Measurements from ENCODE around the gene SPATA13. TPM values are rescaled to one million over a fixed set of nuclear protein-coding genes. Genes with fewer than 3 reads are reported as not detected.
"Not testable (repeated sequence)": the region's sequence is repeated elsewhere in the genome, so short reads cannot be mapped to it uniquely, and the experiment has no call there.

The SPATA13 gene
- total RNA-seq, 2 experiments from 2014 or later = 68.4 to 72.6 TPM

- no peaks in the 10 kb centered on the region for H3K36me3 Mint-ChIP-seq (ENCODE audit: low read depth)
- CTCF ChIA-PET = no interaction called here
- no peak overlapping the region for H3K4me3 Mint-ChIP-seq
- DNase-seq = no peak
- H3K27me3 Mint-ChIP-seq = peaks cover 13% of the 10 kb centered on the region
- H3K9me3 Mint-ChIP-seq = no peaks in the 10 kb centered on the region
- POLR2A ChIA-PET = no interaction called here
- no peaks in the 10 kb centered on the region for H3K4me1 Mint-ChIP-seq
- no peak overlapping the region for H3K27ac Mint-ChIP-seq
These were observed 180.1 kb downstream of the SPATA13 start for GRCh38 chr13:24340608-24340955.

- H3K27me3 Mint-ChIP-seq = peaks cover 16% of the 10 kb centered on the region
- H3K27ac Mint-ChIP-seq = no peak overlapping the region
- CTCF ChIA-PET = no interaction called here
- H3K4me1 Mint-ChIP-seq = no peaks in the 10 kb centered on the region
- POLR2A ChIA-PET = no interaction called here
- H3K9me3 Mint-ChIP-seq = no peaks in the 10 kb centered on the region
- H3K4me3 Mint-ChIP-seq = no peak overlapping the region
- no peaks in the 10 kb centered on the region for H3K36me3 Mint-ChIP-seq (ENCODE audit: low read depth)
- no peak for DNase-seq
These were observed 180.9 kb downstream of the SPATA13 start for GRCh38 chr13:24341439-24341838.

DNA sequence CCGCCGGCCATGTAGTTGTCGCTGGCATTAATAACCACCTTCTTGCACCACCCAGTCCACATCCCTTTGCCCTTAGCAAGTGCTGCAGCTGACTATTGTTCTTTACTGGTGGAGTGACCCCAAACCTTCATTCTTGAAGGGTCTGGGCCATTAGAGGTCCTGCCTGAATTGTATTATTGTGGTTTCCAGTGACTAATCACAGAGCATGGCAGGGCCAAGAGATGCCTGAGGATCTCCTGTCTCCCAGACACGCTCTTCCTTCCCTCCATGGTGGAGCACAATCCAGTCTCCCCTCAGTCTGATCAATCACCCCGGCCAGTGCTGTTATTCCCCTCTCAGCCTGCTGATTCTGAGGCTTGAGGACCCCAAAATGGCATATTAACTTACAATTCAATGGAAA lies 187.9 kb downstream of the SPATA13 start:
- Mint-ChIP-seq H3K27ac (no peak overlapping the region), H3K27me3 (peaks cover 15% of the 10 kb centered on the region), H3K4me1 (no peaks in the 10 kb centered on the region), H3K4me3 (no peak overlapping the region), H3K36me3 (ENCODE audit: low read depth) (no peaks in the 10 kb centered on the region), H3K9me3 (no peaks in the 10 kb centered on the region)
- ChIA-PET CTCF (no interaction called here), POLR2A (no interaction called here)
- no peak for DNase-seq

DNA sequence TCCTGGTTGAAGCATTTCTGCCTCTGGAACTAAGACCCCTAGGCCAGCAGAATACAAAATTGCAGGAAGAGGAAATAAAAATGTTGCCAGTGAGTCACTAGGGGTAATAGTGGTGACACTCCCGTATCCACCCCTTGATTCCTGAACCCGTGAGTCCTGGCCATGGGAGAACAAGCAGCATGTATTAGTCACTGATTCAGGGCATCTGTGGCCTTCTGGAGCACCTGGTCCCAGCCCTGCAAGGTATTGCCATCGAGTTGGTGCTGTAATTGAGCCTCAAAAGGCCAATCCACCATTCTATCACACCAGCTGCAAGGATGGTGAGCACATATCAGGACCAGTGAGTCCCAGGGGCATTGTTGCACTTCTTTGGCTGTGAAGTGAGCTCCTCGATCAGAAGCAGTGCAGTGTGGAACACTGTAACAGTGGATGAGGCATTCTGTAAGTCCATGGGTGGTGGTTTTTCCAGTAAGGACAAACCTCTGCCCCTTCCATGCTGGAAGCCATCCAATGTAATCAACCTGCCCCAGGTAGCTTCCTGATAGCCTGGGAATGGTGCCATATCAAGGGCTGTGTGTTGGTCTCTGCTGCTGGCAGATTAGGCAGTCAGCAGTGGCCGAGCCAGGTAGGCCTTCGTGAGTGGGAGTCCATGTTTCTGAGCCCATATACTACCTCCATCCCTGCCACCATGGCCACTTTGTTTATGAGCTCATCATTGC lies 188.4 kb downstream of the SPATA13 start:
- ChIA-PET POLR2A (no interaction called here), CTCF (no interaction called here)
- no peaks in the 10 kb centered on the region for H3K9me3 Mint-ChIP-seq
- peaks cover 15% of the 10 kb centered on the region for H3K27me3 Mint-ChIP-seq
- H3K27ac Mint-ChIP-seq = no peak overlapping the region
- H3K4me1 Mint-ChIP-seq = no peaks in the 10 kb centered on the region
- DNase-seq = no peak
- no peak overlapping the region for H3K4me3 Mint-ChIP-seq
- no peaks in the 10 kb centered on the region for H3K36me3 Mint-ChIP-seq (ENCODE audit: low read depth)

DNA sequence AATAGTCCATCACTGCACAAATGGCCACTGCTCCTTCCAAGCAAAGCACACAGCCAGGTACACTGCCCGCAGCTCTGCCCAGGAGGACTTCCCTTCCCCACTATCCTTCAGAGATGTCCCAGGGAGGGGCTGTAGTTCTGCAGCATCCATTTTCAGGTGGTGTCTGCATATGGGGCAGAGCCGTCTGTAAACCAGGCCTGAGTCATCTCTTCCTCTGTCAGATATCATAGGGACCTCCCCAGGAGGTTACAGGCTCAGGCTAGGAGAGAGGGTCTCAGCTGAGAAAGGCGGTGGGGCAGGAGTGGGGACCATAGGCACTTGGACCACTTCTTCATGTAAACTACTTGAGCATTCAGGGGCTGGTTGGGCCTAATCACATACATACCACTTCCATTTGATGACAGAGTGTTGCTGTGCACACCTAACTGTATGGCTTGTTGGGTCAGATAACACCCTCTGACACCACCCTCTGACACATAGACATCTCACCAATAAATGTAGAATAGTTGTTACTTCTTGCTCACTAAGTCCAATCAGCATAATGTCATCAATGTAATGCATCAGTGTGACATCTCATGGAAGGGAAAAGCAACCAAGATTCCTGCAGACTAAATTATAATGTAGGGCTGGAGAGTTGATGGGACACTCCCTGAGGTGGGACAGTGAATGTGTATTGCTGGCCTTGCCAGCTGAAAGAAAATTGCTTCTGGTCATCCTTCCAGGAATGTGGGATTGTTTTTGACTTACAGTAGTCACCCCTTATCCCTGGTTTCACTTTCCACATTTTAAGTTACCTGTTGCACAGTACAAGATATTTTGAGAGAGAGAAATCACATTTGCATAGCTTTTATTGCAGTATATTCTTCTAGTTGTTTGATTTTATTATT lies 189.5 kb downstream of the SPATA13 start:
- H3K4me3 Mint-ChIP-seq; H3K27me3 Mint-ChIP-seq; POLR2A ChIA-PET; H3K27ac Mint-ChIP-seq; H3K36me3 Mint-ChIP-seq (ENCODE audit: low read depth); H3K9me3 Mint-ChIP-seq; H3K4me1 Mint-ChIP-seq; CTCF ChIA-PET; DNase-seq: not testable (repeated sequence)

GRCh38 chr13:24351423-24351822 lies 190.9 kb downstream of the SPATA13 start:
- H3K4me1 Mint-ChIP-seq = no peaks in the 10 kb centered on the region
- no peak for DNase-seq
- H3K27ac Mint-ChIP-seq = no peak overlapping the region
- H3K27me3 Mint-ChIP-seq = peaks cover 2% of the 10 kb centered on the region
- no peaks in the 10 kb centered on the region for H3K9me3 Mint-ChIP-seq
- ChIA-PET CTCF (no interaction called here), POLR2A (no interaction called here)
- no peak overlapping the region for H3K4me3 Mint-ChIP-seq
- H3K36me3 Mint-ChIP-seq (ENCODE audit: low read depth) = no peaks in the 10 kb centered on the region

DNA sequence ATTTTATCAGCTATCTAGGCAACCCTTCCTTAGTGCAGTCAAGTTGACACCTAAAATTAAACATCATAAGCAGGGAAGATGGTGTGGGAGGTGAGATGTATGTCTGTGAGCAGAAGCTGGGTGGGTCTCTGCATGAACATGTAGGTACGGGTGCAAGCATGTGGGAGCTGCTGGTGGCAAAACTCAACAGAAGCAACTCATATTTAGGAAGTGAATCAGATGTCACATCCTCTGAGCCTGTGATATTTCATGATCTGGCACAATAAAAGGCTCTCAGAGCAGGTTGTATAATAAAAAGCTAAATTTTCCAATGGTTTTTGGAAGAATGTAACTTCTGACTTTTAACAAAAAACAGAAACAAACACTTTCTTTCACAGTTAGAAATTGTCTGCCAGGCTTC lies 193.2 kb downstream of the SPATA13 start:
- POLR2A ChIA-PET = no interaction called here
- DNase-seq = no peak
- Mint-ChIP-seq H3K27ac (no peak overlapping the region), H3K4me3 (no peak overlapping the region), H3K36me3 (ENCODE audit: low read depth) (no peaks in the 10 kb centered on the region), H3K9me3 (no peaks in the 10 kb centered on the region), H3K4me1 (no peaks in the 10 kb centered on the region), H3K27me3 (no peaks in the 10 kb centered on the region)
- CTCF ChIA-PET = no interaction called here

GRCh38 chr13:24355103-24355502 lies 194.6 kb downstream of the SPATA13 start:
- Mint-ChIP-seq H3K27me3 (no peaks in the 10 kb centered on the region), H3K36me3 (ENCODE audit: low read depth) (no peaks in the 10 kb centered on the region), H3K9me3 (no peaks in the 10 kb centered on the region), H3K4me3 (no peak overlapping the region), H3K4me1 (no peaks in the 10 kb centered on the region), H3K27ac (no peak overlapping the region)
- no peak for DNase-seq
- ChIA-PET CTCF (no interaction called here), POLR2A (no interaction called here)

DNA sequence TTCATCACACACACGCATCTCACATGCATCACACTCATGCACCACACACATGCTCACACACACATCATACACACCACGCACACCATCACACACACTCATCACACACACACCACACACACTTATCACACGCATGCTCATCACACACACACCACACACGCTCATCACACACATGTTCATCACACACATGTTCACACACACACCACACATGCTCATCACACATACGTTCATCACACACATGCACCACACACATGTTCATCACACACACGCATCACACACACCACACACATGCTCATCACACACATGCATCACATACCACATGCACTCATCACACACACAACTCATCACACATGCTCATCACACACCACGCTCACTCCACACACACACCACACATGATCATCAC lies 195.8 kb downstream of the SPATA13 start:
- no peak overlapping the region for H3K4me3 Mint-ChIP-seq
- no peak for DNase-seq
- H3K27me3 Mint-ChIP-seq = no peaks in the 10 kb centered on the region
- H3K4me1 Mint-ChIP-seq = no peaks in the 10 kb centered on the region
- no peaks in the 10 kb centered on the region for H3K36me3 Mint-ChIP-seq (ENCODE audit: low read depth)
- POLR2A ChIA-PET = no interaction called here
- no peak overlapping the region for H3K27ac Mint-ChIP-seq
- no peaks in the 10 kb centered on the region for H3K9me3 Mint-ChIP-seq
- CTCF ChIA-PET = no interaction called here

Small RNAs within 50 kb of the gene (microRNA-seq; reads per million reads assigned to microRNA genes)
- gene MIR2276 (ENCODE audit: borderline microRNAs expressed, borderline replicate concordance) = not detected

Other genes starting within 250 kb of the SPATA13 start
- under 1 TPM in 1 of 2 experiments, not detected in 1; 0.10 TPM for gene C1QTNF9, start 148.9 kb downstream of the SPATA13 start, total RNA-seq